H1 (cell line): Measurements from ENCODE around the gene CAMK2D. TPM values are rescaled to one million over a fixed set of nuclear protein-coding genes. Genes with fewer than 3 reads are reported as not detected.

ENCODE experiments used
- GABPA ChIP-seq: IDR thresholded peaks from 2 replicates; pipeline ENCODE4 v1.6.1; 2011; ENCODE audit warnings: mild to moderate bottlenecking, low read length, moderate library complexity, borderline replicate concordance; ENCODE audit not compliant: insufficient read depth
- JUN ChIP-seq: IDR thresholded peaks from 2 replicates; pipeline ENCODE4 v1.6.1; 2011; ENCODE audit warnings: low read depth, mild to moderate bottlenecking, improper control_type of control experiment, low read length
- RAD21 ChIP-seq, 2 experiments: IDR thresholded peaks in 1 of 2; conservative IDR thresholded peaks in 1 of 2; 2 replicates each; pipeline ENCODE4 v1.6.1; 2011; ENCODE audit warnings: low read depth in 2 of 2, low read length in 2 of 2, improper control_type of control experiment in 1 of 2, inconsistent platforms in 1 of 2, mild to moderate bottlenecking in 1 of 2, moderate library complexity in 1 of 2
- polyA plus RNA-seq, 7 experiments: library from polyadenylated mRNA; depleted of rRNA in 3 of 7; stranded (reverse) in 5 of 7; unstranded in 2 of 7; fragments of >200 nt in 5 of 7; fragments of 200-250 nt in 2 of 7; gene quantifications; 1 replicate in 5 of 7; 2 replicates in 1 of 7; 4 replicates in 1 of 7; pipeline versions ENCODE4 v1.2.1 to v1.2.3, GENCODE V29; 2011 to 2013; ENCODE audit warnings: missing spikeins in 2 of 7, mixed read lengths in 2 of 7
- total RNA-seq: library from RNA; stranded (reverse); fragmentation: NEBNext Ultra II Directional; extraction: Animal tissue kit (Norgen Biotek cat#: 25700); gene quantifications from 2 replicates; pipeline ENCODE4 v1.2.1, GENCODE V29; 2021

CAMK2D gene
- total and polyA plus RNA-seq, 2 of the 8 experiments (the other 6 are each of a cell fraction or from before 2014, with no cell fraction given): 3.2 to 7.0 TPM

- no peak for TF ChIP-seq GABPA
- TF ChIP-seq RAD21 (IDR thresholded peaks at IDR 0.05 in 1 of 2, conservative IDR thresholded peaks at IDR 0.05 in 1 of 2; ENCODE audit: low read depth in 2 of 2, low read length in 2 of 2): no peak
- no peak for TF ChIP-seq JUN
- TF ChIP-seq, all 59 proteins: peak for 0
These were observed 233.1 kb downstream of the CAMK2D start (continued) for GRCh38 chr4:113528395-113528794.
